HEK293T (cell line): Measurements from ENCODE around the gene EVI5L.

Source experiments
- ARNT ChIP-seq: fragments of 450-650 bp; IDR thresholded peaks from 2 replicates; pipeline ENCODE4 v1.6.1; 2017; ENCODE audit warnings: mild to moderate bottlenecking
- BHLHE40 ChIP-seq: fragments of 450-650 bp; IDR thresholded peaks from 2 replicates; pipeline ENCODE4 v1.6.1; 2016; ENCODE audit warnings: mild to moderate bottlenecking, moderate library complexity, borderline replicate concordance
- HDGF ChIP-seq: fragments of 450-650 bp; IDR thresholded peaks from 2 replicates; pipeline ENCODE4 v1.6.1; 2017; ENCODE audit warnings: antibody characterized with exemption, borderline replicate concordance
- L3MBTL2 ChIP-seq: fragments of 450-650 bp; conservative IDR thresholded peaks from 2 replicates; pipeline ENCODE4 v1.6.1; 2016; ENCODE audit warnings: mild to moderate bottlenecking
- LEF1 ChIP-seq: fragments of 450-650 bp; IDR thresholded peaks from 2 replicates; pipeline ENCODE4 v1.6.1; 2017; ENCODE audit warnings: mild to moderate bottlenecking, borderline replicate concordance
- NFRKB ChIP-seq: fragments of 450-650 bp; IDR thresholded peaks from 2 replicates; pipeline ENCODE4 v1.6.1; 2016; ENCODE audit warnings: mild to moderate bottlenecking, moderate library complexity
- SP1 ChIP-seq: fragments of 450-650 bp; IDR thresholded peaks from 2 replicates; pipeline ENCODE4 v1.6.1; 2017
- TARDBP ChIP-seq: fragments of 450-650 bp; IDR thresholded peaks from 2 replicates; pipeline ENCODE4 v1.6.1; 2016
- ZNF384 ChIP-seq: fragments of 450-650 bp; IDR thresholded peaks from 2 replicates; pipeline ENCODE4 v1.6.1; 2016
- TF ChIP-seq, protein P1 (sequence below): fragments of 450-650 bp; IDR thresholded peaks from 2 replicates; pipeline ENCODE4 v1.6.1; 2016

DNA sequence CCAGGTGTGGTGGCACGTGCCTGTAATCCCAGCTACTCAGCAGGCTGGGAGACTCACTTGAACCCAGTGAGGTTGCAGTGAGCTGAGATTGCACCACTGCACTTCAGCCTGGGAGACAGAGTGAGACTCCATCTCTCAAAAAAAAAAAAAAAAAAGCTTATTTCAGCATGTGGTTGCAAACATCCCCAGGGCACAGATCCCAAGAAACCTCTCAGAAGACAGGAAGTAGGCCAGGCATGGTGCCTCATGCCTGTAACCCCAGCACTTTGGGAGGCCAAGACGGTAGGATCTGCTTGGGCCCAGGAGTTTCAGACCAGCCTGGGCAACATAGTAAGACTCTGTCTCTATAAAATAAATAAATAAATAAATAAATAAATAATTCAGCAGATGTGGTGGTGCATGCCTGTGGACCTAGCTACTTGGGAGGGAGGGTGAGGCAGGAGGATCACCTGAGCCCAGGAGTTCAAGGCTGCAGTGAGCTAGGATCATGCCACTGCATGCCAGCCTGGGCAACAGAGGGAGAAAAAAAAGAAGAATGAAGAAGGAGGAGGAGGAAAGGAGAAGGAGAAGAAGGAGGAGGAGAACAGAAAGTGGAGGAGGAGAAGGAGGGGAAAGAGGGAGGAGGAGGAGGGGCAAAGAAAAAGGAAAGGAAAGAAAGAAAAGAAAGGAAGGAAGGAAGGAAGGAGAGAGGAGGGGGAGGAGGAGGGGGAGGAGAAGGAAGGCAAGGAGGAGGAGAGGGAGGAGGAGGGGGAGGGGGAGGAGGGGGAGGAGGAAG lies 54.0 kb downstream of the EVI5L start:
- TF ChIP-seq ZNF384 (no peak), NFRKB (no peak), ARNT (no peak), HDGF (no peak), LEF1 (no peak), SP1 (no peak), L3MBTL2 (no peak), BHLHE40 (no peak), TARDBP (no peak)
- TF ChIP-seq, protein P1, sequence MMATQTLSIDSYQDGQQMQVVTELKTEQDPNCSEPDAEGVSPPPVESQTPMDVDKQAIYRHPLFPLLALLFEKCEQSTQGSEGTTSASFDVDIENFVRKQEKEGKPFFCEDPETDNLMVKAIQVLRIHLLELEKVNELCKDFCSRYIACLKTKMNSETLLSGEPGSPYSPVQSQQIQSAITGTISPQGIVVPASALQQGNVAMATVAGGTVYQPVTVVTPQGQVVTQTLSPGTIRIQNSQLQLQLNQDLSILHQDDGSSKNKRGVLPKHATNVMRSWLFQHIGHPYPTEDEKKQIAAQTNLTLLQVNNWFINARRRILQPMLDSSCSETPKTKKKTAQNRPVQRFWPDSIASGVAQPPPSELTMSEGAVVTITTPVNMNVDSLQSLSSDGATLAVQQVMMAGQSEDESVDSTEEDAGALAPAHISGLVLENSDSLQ: no peak
